Measurements from ENCODE around the gene ING4.

ING4 gene

DNA sequence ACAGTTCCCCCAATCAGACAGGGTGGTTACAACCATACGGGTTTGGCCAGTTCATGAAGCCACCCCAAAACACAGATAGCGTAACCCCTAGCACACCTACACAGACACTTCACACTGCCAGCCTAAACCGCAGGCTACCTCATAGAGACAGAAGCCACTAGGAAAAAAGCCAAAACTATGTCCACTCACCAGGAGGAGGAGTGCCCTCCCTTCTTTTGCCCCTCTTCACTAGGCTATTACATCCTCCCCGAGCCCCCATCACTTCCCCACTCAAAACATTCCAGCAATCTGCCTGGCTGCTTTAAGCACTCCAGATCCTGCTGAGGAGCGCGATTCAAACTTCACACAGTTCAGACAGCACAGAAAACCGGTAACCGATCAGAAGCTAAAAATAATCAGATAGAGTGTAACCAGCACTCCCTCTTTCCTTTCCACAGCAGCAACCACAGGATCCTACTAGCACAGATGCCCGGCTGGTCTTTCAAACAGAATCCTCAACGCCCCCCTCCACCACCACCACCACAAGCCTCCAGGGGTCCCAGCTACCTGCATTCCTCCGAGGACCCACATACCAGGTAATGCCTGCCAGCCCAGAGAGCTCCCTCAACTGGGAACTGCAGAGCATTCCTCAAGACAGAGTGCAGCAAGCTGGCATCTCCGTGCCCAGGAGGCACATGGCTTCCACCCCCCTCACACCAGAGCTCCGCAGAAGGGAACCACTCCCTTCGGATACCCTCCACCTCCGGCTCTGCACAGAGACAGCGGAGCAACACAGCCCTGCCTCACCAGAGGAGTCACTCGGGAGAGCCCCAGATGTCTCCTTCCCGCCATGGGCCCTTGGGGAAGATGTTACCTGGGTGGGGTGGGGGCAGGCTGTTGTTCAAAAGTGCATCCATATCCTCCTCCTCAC lies 57.2 kb downstream of the ING4 start:
- peak; percentile 88 for DNase-seq

GRCh38 chr12:6604259-6605029 lies 58.5 kb downstream of the ING4 start:
- DNase-seq: no peak

DNA sequence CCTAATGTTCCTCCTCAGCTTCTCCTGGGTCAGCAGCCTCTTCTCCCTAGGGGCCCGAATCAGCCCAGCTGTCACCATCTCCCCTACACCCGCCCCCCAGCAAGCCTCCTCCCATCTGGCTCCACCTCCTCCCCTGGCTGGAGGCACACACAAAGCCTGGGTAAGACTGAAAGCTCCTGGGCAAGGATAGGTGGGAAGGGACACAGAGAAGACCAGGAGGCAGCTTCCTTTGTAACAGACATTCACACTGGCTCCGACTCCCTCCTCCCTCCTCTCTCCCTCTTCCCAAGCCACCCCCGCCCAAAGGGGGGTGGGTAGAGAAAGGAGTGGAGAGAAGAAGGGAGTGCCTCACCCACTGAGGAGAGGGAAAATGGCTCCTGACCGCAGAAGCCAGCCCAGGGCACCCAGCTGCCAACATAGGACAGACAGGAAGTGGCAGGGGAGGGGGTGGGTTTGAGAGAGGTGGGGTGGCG lies 59.8 kb downstream of the ING4 start:
- DNase-seq: peak; percentile 99

- DNase-seq: no peak
Measured at GRCh38 chr12:6602526-6602925, 60.4 kb downstream of the ING4 start.

Measured in NCI-H2171 (cell line).